HepG2 (cell line): Measurements from ENCODE around the gene TRMT112. TPM values are rescaled to one million over a fixed set of nuclear protein-coding genes. Genes with fewer than 3 reads are reported as not detected.

Experiments used
- ATAC-seq: fragments of 200-7000 bp; cut with Tn5 transposase; 3 replicates; pipeline ENCODE4 v1.9.1; 2020; ENCODE audit warnings: mild to moderate bottlenecking, moderate library complexity
- BruUV-seq: library from RNA; stranded (reverse); fragments of 400-500 nt; replicated peaks from 2 replicates; lab custom pipeline; 2021; lab: Mats Ljungman, UMichigan
- CTCF ChIA-PET: fragments of 300-600 bp; formaldehyde crosslinking; extraction: SDS; loops from one replicate; lab custom pipeline; 2021; ENCODE audit warnings: low total read pairs, inconsistent platforms, low intra/inter-chr PET ratio; lab: Yijun Ruan, JAX
- POLR2A ChIA-PET: fragments of 350-600 bp; sonication (Branson Sonifier 250); formaldehyde crosslinking; loops from one replicate; lab custom pipeline; 2020; ENCODE audit warnings: antibody characterized with exemption, inconsistent platforms; lab: Yijun Ruan, JAX
- DNase-seq: peaks from one replicate; pipeline ENCODE4 v3.0.0-alpha.2; 2015; ENCODE audit warnings: low spot score
- FAIRE-seq: peaks from 3 replicates; lab custom pipeline; 2011; peaks lifted over from hg19 to GRCh38; lab: Jason Lieb, UNC
- H2AFZ ChIP-seq: one replicate; pipeline ENCODE4 v1.6.1; 2011; ENCODE audit warnings: low read length, inconsistent platforms
- H3K27ac ChIP-seq: fragments of 300-600 bp; 3 replicates; pipeline ENCODE4 v1.8.0; 2011; ENCODE audit warnings: mixed run types, mild to moderate bottlenecking, mixed read lengths, low read length, inconsistent platforms; ENCODE audit not compliant: insufficient read depth; ENCODE audit errors: extremely low read length
- H3K27me3 ChIP-seq, 2 experiments: fragments of 200-600 bp in 1 of 2; 2 replicates in 1 of 2; 3 replicates in 1 of 2; pipeline versions ENCODE4 v1.6.0 to v1.8.0; 2011; ENCODE audit warnings: low read length in 2 of 2, mild to moderate bottlenecking in 2 of 2, moderate library complexity in 2 of 2, inconsistent platforms in 1 of 2; ENCODE audit not compliant: insufficient read depth in 2 of 2, control insufficient read depth in 1 of 2
- H3K36me3 ChIP-seq, 2 experiments: fragments of 200-600 bp in 1 of 2; replicated peaks in 1 of 2; 2 replicates in 1 of 2; 3 replicates in 1 of 2; pipeline versions ENCODE4 v1.5.1 to v1.8.0; 2011; ENCODE audit warnings: low read length in 2 of 2, inconsistent platforms in 1 of 2; ENCODE audit not compliant: insufficient read depth in 2 of 2, control insufficient read depth in 1 of 2
- H3K4me1 ChIP-seq: 2 replicates; pipeline ENCODE4 v1.5.1; 2012; ENCODE audit warnings: low read length, inconsistent platforms; ENCODE audit not compliant: insufficient read depth
- H3K4me2 ChIP-seq: 2 replicates; pipeline ENCODE4 v1.6.0; 2011; ENCODE audit warnings: low read depth, low read length, inconsistent platforms
- H3K4me3 ChIP-seq, 3 experiments: fragments of 200-600 bp in 1 of 3; sonication (generic), shearing (Covaris generic) in 1 of 3; replicated peaks in 1 of 3; 2 replicates each; pipeline ENCODE4 v1.5.1; 2011 to 2016; ENCODE audit warnings: low read length in 3 of 3, inconsistent platforms in 2 of 3, low read depth in 2 of 3, mild to moderate bottlenecking in 2 of 3, control low read depth in 1 of 3, mixed read lengths in 1 of 3; ENCODE audit not compliant: insufficient read depth in 1 of 3
- H3K79me2 ChIP-seq: one replicate; pipeline ENCODE4 v1.6.1; 2011; ENCODE audit warnings: low read length, inconsistent platforms; ENCODE audit not compliant: insufficient read depth
- H3K9ac ChIP-seq: 2 replicates; pipeline ENCODE4 v1.6.0; 2011; ENCODE audit warnings: mild to moderate bottlenecking, low read depth, low read length, inconsistent platforms; ENCODE audit not compliant: insufficient read depth
- H3K9me3 ChIP-seq: 2 replicates; pipeline ENCODE4 v1.5.1; 2012; ENCODE audit warnings: mild to moderate bottlenecking, low read length
- H4K20me1 ChIP-seq: 2 replicates; pipeline ENCODE4 v1.6.0; 2011; ENCODE audit warnings: inconsistent platforms, mild to moderate bottlenecking, low read length, moderate library complexity; ENCODE audit not compliant: insufficient read depth
- DMAP1 ChIP-seq: IDR thresholded peaks from 2 replicates; pipeline ENCODE4 v1.6.1; 2016
- HHEX ChIP-seq: IDR thresholded peaks from 2 replicates; pipeline ENCODE4 v1.6.1; 2016; ENCODE audit warnings: control low read depth
- PHF20 ChIP-seq: sonication (generic); formaldehyde crosslinking; IDR thresholded peaks from 2 replicates; pipeline ENCODE4 v1.5.0; 2020; ENCODE audit warnings: mild to moderate bottlenecking, missing genetic modification reagents
- POLR2A ChIP-seq, 2 experiments: IDR thresholded peaks; 2 replicates each; pipeline ENCODE4 v1.6.1; 2011; ENCODE audit warnings: low read depth in 2 of 2, low read length in 2 of 2, mild to moderate bottlenecking in 1 of 2, moderate library complexity in 1 of 2; ENCODE audit not compliant: insufficient read depth in 1 of 2
- STAT5B ChIP-seq: sonication (generic); formaldehyde crosslinking; IDR thresholded peaks from 2 replicates; pipeline ENCODE4 v1.4.0; 2020; ENCODE audit warnings: missing genetic modification reagents
- ZNF780A ChIP-seq: sonication (generic); formaldehyde crosslinking; IDR thresholded peaks from 2 replicates; pipeline ENCODE4 v1.8.0; 2022; ENCODE audit warnings: mild to moderate bottlenecking, missing genetic modification reagents, moderate library complexity
- WGBS: methylation state at CpG from one replicate; pipeline ENCODE4 v1.1.6; 2017; ENCODE audit warnings: low lambda C conversion rate; 5-methylcytosine and 5-hydroxymethylcytosine counted together
- in situ Hi-C: cut with HindIII; loops from 2 replicates; pipeline ENCODE4 v1.10.0; 2017; ENCODE audit warnings: low pct_unique_long_range_greater_than_20kb; ENCODE audit not compliant: extremely low pct_ligation_motif_present
- intact Hi-C: fragments of 100-400 bp; cut with micrococcal nuclease; formaldehyde crosslinking; loops from one replicate; pipeline ENCODE4 v1.10.0; 2022; ENCODE audit not compliant: unreplicated experiment
- polyA plus RNA-seq, 8 experiments: library from polyadenylated mRNA; depleted of rRNA in 3 of 8; stranded (reverse) in 7 of 8; unstranded in 1 of 8; fragments of >200 nt; fragmentation: Illumina TruSeq in 4 of 8; extraction: Trizol in 4 of 8; gene quantifications; 2 replicates each; pipeline versions ENCODE4 v1.2.1 to v1.2.3, GENCODE V29; 2011 to 2016; ENCODE audit warnings: low read depth in 4 of 8, missing spikeins in 1 of 8, mixed read lengths in 1 of 8; ENCODE audit not compliant: insufficient read depth in 1 of 8
- total RNA-seq, 5 experiments: library from RNA; depleted of rRNA; stranded (reverse); fragments of >200 nt; fragmentation: Illumina TruSeq; extraction: Trizol; gene quantifications; 2 replicates each; pipeline ENCODE4 v1.2.3, GENCODE V29; 2016; ENCODE audit warnings: low read depth in 1 of 5
- TF ChIP-seq, protein P1 (sequence below): fragments of 450-650 bp; IDR thresholded peaks from 2 replicates; pipeline ENCODE4 v1.6.1; 2016
- TF ChIP-seq, protein P2 (sequence below), 2 experiments: sonication (generic) in 1 of 2; formaldehyde crosslinking in 1 of 2; IDR thresholded peaks; 2 replicates each; pipeline versions ENCODE4 v1.4.0 to v1.6.1; 2018 to 2020; ENCODE audit warnings: missing genetic modification reagents in 2 of 2, borderline replicate concordance in 1 of 2, low read depth in 1 of 2, mild to moderate bottlenecking in 1 of 2, missing biosample characterization in 1 of 2
- TF ChIP-seq, protein P3 (sequence below): sonication (generic); formaldehyde crosslinking; conservative IDR thresholded peaks from 2 replicates; pipeline ENCODE4 v1.4.0; 2020; ENCODE audit warnings: missing genetic modification reagents
- TF ChIP-seq, protein P4 (sequence below): IDR thresholded peaks from 2 replicates; pipeline ENCODE4 v1.6.1; 2016; ENCODE audit warnings: missing biosample characterization, missing genetic modification reagents, low read depth
- TF ChIP-seq, protein P5 (sequence below): sonication (generic); formaldehyde crosslinking; IDR thresholded peaks from 2 replicates; pipeline ENCODE4 v1.9.0; 2021; ENCODE audit warnings: missing genetic modification reagents, mild to moderate bottlenecking, borderline replicate concordance

The TRMT112 gene
- total and polyA plus RNA-seq, 2 of the 13 experiments (the other 11 are each of a cell fraction or from before 2014, with no cell fraction given), result 186 to 409 TPM

DNA sequence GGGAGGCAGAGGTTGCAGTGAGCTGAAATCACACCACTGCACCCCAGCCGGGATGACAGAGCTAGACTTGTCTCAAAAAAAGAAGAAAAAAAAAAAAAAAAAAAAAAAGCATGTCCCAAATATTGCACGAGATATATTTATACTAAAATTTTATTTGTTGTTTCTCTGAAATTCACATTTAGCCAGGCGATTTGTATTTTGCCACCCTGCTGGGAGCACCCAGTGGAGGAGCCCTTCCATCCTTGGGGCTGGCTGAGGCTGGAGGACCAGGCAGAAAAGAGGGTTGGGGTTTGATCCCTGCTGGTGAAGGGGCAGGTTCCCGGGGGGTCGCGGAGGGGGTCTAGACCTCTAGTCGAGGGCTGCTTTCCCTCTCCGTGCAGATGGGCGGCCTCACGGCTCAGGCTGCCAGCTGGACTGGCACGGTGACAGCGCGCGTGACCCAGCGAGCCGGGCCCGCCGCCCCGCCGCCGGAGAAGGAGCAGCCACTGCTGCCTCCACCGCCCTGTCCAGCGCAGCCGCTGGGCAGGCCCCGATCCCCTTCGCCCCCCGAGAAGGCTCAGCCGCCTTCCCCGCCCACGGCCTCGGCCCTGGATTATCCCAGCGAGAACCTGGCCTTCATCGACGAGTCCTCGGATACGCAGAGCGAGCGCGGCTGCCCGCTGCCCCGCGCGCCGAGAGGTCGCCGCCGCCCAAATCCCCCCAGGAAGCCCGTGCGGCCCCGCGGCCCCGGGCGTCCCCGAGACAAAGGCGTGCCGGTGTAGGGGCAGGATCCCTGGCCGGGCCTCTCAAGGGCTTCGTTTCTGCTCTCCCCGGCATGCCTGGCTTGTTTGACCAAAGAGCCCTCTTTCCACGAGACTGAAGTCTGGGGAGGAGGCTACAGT lies 18.2 kb downstream of the TRMT112 start (continued):
- TF ChIP-seq, protein P1, sequence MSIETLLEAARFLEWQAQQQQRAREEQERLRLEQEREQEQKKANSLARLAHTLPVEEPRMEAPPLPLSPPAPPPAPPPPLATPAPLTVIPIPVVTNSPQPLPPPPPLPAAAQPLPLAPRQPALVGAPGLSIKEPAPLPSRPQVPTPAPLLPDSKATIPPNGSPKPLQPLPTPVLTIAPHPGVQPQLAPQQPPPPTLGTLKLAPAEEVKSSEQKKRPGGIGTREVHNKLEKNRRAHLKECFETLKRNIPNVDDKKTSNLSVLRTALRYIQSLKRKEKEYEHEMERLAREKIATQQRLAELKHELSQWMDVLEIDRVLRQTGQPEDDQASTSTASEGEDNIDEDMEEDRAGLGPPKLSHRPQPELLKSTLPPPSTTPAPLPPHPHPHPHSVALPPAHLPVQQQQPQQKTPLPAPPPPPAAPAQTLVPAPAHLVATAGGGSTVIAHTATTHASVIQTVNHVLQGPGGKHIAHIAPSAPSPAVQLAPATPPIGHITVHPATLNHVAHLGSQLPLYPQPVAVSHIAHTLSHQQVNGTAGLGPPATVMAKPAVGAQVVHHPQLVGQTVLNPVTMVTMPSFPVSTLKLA, result no peak
- TF ChIP-seq HHEX (CRISPR knock-in tag) (no peak), STAT5B (CRISPR knock-in tag) (no peak)
- TF ChIP-seq, all 625 proteins: peak for 11

DNA sequence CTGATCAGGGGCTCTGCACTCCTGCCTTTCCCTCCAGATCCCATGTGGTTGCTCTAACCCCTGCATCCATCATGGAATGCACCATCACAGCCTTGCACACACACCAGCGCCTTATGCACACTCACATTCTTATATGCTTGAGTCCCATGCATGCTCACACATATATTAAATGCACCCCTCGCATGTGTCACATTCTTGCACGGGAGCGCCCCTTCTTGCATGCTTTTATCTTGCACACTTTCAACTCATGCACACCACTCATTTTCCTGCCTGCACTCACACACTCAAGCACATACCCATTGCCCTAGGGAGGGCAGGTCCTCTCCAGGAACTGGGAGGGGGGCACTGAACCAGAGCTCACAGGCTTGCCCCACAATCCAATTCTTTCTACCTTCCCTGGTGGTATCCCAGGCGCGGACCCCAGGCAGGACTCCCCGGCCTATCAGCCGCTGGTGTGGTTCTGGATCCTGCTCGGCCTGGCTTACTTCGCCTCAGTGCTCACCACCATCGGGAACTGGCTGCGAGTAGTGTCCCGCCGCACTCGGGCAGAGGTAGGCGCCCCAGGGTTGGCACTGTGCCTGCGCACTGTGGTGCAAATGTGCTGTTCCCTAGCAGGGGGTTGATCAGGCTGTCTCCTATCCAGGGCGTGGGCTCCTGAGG lies 19.5 kb downstream of the TRMT112 start:
- Histone ChIP-seq H2AFZ (no peak overlapping the region), H3K4me1 (peaks cover 25% of the 10 kb centered on the region), H4K20me1 (0 out of 2 replicates have a peak, but pooled peaks cover 5% of the 10 kb centered on the region), H3K4me2 (no peak overlapping the region), H3K27ac (no peak overlapping the region), H3K27me3 (peaks cover 30 to 76% of the 10 kb centered on the region in 2 experiments), H3K4me3 (no peak overlapping the region), H3K79me2 (no peaks in the 10 kb centered on the region), H3K36me3 (no peaks in the 10 kb centered on the region), H3K9me3 (no peaks in the 10 kb centered on the region), H3K9ac (no peak overlapping the region)
- in situ Hi-C loops, result no loop called here
- intact Hi-C loops, result no loop called here
- DNase-seq (no peak), ATAC-seq (no peak), FAIRE-seq (no peak)
- ChIA-PET POLR2A (no interaction called here), CTCF (no interaction called here)
- 58% methylated on average over 9 of the region's 18 CpGs for WGBS
- BruUV-seq, result no TSS peak
- TF ChIP-seq, protein P2, sequence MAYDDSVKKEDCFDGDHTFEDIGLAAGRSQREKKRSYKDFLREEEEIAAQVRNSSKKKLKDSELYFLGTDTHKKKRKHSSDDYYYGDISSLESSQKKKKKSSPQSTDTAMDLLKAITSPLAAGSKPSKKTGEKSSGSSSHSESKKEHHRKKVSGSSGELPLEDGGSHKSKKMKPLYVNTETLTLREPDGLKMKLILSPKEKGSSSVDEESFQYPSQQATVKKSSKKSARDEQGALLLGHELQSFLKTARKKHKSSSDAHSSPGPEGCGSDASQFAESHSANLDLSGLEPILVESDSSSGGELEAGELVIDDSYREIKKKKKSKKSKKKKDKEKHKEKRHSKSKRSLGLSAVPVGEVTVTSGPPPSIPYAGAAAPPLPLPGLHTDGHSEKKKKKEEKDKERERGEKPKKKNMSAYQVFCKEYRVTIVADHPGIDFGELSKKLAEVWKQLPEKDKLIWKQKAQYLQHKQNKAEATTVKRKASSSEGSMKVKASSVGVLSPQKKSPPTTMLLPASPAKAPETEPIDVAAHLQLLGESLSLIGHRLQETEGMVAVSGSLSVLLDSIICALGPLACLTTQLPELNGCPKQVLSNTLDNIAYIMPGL (CRISPR knock-in tag; IDR thresholded peaks at IDR 0.05; ENCODE audit: borderline replicate concordance in 1 of 2, low read depth in 1 of 2), result no peak
- TF ChIP-seq, protein P3, sequence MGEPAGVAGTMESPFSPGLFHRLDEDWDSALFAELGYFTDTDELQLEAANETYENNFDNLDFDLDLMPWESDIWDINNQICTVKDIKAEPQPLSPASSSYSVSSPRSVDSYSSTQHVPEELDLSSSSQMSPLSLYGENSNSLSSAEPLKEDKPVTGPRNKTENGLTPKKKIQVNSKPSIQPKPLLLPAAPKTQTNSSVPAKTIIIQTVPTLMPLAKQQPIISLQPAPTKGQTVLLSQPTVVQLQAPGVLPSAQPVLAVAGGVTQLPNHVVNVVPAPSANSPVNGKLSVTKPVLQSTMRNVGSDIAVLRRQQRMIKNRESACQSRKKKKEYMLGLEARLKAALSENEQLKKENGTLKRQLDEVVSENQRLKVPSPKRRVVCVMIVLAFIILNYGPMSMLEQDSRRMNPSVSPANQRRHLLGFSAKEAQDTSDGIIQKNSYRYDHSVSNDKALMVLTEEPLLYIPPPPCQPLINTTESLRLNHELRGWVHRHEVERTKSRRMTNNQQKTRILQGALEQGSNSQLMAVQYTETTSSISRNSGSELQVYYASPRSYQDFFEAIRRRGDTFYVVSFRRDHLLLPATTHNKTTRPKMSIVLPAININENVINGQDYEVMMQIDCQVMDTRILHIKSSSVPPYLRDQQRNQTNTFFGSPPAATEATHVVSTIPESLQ, result no peak
- TF ChIP-seq DMAP1, result no peak
- TF ChIP-seq ZNF780A (CRISPR knock-in tag), result no peak
- TF ChIP-seq PHF20 (CRISPR knock-in tag), result no peak
- no peak for TF ChIP-seq POLR2A (IDR thresholded peaks at IDR 0.05; ENCODE audit: insufficient read depth in 1 of 2, low read depth in 2 of 2, low read length in 2 of 2)
- TF ChIP-seq, protein P4, sequence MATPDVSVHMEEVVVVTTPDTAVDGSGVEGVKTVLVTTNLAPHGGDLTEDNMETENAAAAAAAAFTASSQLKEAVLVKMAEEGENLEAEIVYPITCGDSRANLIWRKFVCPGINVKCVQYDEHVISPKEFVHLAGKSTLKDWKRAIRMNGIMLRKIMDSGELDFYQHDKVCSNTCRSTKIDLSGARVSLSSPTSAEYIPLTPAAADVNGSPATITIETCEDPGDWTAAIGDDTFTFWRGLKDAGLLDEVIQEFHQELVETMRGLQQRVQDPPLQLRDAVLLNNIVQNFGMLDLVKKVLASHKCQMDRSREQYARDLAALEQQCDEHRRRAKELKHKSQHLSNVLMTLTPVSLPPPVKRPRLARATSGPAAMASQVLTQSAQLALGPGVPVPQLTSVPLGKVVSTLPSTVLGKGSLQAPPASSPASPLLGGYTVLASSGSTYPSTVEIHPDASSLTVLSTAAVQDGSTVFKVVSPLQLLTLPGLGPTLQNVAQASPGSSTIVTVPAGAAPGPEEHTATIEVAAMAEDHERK, result no peak
- TF ChIP-seq, protein P5, sequence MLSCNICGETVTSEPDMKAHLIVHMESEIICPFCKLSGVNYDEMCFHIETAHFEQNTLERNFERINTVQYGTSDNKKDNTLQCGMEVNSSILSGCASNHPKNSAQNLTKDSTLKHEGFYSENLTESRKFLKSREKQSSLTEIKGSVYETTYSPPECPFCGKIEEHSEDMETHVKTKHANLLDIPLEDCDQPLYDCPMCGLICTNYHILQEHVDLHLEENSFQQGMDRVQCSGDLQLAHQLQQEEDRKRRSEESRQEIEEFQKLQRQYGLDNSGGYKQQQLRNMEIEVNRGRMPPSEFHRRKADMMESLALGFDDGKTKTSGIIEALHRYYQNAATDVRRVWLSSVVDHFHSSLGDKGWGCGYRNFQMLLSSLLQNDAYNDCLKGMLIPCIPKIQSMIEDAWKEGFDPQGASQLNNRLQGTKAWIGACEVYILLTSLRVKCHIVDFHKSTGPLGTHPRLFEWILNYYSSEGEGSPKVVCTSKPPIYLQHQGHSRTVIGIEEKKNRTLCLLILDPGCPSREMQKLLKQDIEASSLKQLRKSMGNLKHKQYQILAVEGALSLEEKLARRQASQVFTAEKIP (CRISPR knock-in tag), result no peak
